Esophagus mucosa (tissue), 1 donor: Measurements from ENCODE around the gene KCNK7. TPM values are rescaled to one million over a fixed set of nuclear protein-coding genes. Genes with fewer than 3 reads are reported as not detected.
A peak's percentile ranks its signal among the peaks of the same experiment; 100 is the strongest.

Experiments
- ATAC-seq: fragments of 200-7000 bp; cut with Tn5 transposase; one replicate; pipeline ENCODE4 v1.9.1; 2020
- total RNA-seq: library from RNA; stranded (reverse); gene quantifications from one replicate; pipeline ENCODE4 v1.2.4, GENCODE V29; 2023
- donor health status: DM: yes; HTN: yes; CAD: no.

KCNK7 gene
- total RNA-seq, 1 donor from 2014 or later: 20.2 TPM

- no peak for ATAC-seq
Observed at GRCh38 chr11:65585396-65586246, 10.0 kb downstream of the KCNK7 start.

- no peak for ATAC-seq
Observed at GRCh38 chr11:65584723-65585171, 10.9 kb downstream of the KCNK7 start.

- ATAC-seq: no peak
Observed at GRCh38 chr11:65584106-65584505, 11.5 kb downstream of the KCNK7 start.

GRCh38 chr11:65583589-65583988 lies 12.0 kb downstream of the KCNK7 start:
- no peak for ATAC-seq

- no peak for ATAC-seq
Observed at GRCh38 chr11:65581928-65582327, 13.7 kb downstream of the KCNK7 start.

- ATAC-seq: no peak
Observed at GRCh38 chr11:65580756-65581155, 14.8 kb downstream of the KCNK7 start.

GRCh38 chr11:65580031-65580692 lies 15.4 kb downstream of the KCNK7 start:
- ATAC-seq: no peak

GRCh38 chr11:65579291-65579690 lies 16.3 kb downstream of the KCNK7 start:
- no peak for ATAC-seq

GRCh38 chr11:65578667-65579066 lies 16.9 kb downstream of the KCNK7 start:
- no peak for ATAC-seq

GRCh38 chr11:65578134-65578533 lies 17.5 kb downstream of the KCNK7 start:
- no peak for ATAC-seq

- no peak for ATAC-seq
Observed at GRCh38 chr11:65577756-65578109, 17.9 kb downstream of the KCNK7 start.

- ATAC-seq: peak; percentile 74
Observed at GRCh38 chr11:65576867-65577755, 18.5 kb downstream of the KCNK7 start.

- no peak for ATAC-seq
Observed at GRCh38 chr11:65576232-65576866, 19.3 kb downstream of the KCNK7 start.

- ATAC-seq: peak; percentile 25
Observed at GRCh38 chr11:65575568-65576231, 19.9 kb downstream of the KCNK7 start, which contains the start of gene EHBP1L1. Gene EHBP1L1, plus strand, starts transcription at chr11:65576053. Its CDS starts 250 bp downstream, at chr11:65576303.

GRCh38 chr11:65574811-65575567 lies 20.6 kb downstream of the KCNK7 start:
- ATAC-seq: no peak

GRCh38 chr11:65574109-65574810 lies 21.3 kb downstream of the KCNK7 start:
- peak; percentile 43 for ATAC-seq

- ATAC-seq: no peak
Observed at GRCh38 chr11:65573391-65574079, 22.1 kb downstream of the KCNK7 start.

- peak; percentile 20 for ATAC-seq
Observed at GRCh38 chr11:65572356-65573051, 23.1 kb downstream of the KCNK7 start, which contains the start of gene FAM89B. Gene FAM89B, plus strand, starts transcription at chr11:65572538. Its CDS starts 132 bp downstream, at chr11:65572670.

GRCh38 chr11:65571940-65572339 lies 23.7 kb downstream of the KCNK7 start:
- no peak for ATAC-seq
